ENCODE results near the gene SLC25A26. TPM values are rescaled to one million over a fixed set of nuclear protein-coding genes. Genes with fewer than 3 reads are reported as not detected.

SLC25A26 gene
- total RNA-seq, 1 donor from 2014 or later = 17.7 TPM

GRCh38 chr3:66411961-66412887 is 191.4 kb downstream of the SLC25A26 start:
- H3K9me3 Mint-ChIP-seq (ENCODE audit: unreplicated experiment) = no peaks in the 10 kb centered on the region
- H3K27me3 Mint-ChIP-seq (ENCODE audit: unreplicated experiment) = no peaks in the 10 kb centered on the region
- DNase-seq (ENCODE audit: extremely low spot score, unreplicated experiment) = no peak
- no peak for TF ChIP-seq CTCF (IDR thresholded peaks at IDR 0.05)
- no peak overlapping the region for H3K4me3 Mint-ChIP-seq (ENCODE audit: unreplicated experiment)
- H3K4me1 Mint-ChIP-seq (ENCODE audit: unreplicated experiment) = peaks cover 21% of the 10 kb centered on the region
- H3K27ac Mint-ChIP-seq (ENCODE audit: unreplicated experiment) = no peak overlapping the region
- peaks cover 54% of the 10 kb centered on the region for H3K36me3 Mint-ChIP-seq (ENCODE audit: unreplicated experiment)

- Mint-ChIP-seq H3K4me1 (ENCODE audit: unreplicated experiment) (peaks cover 22% of the 10 kb centered on the region), H3K36me3 (ENCODE audit: unreplicated experiment) (peaks cover 59% of the 10 kb centered on the region), H3K4me3 (ENCODE audit: unreplicated experiment) (no peak overlapping the region), H3K27me3 (ENCODE audit: unreplicated experiment) (no peaks in the 10 kb centered on the region), H3K27ac (ENCODE audit: unreplicated experiment) (peak overlapping the region; percentile 43), H3K9me3 (ENCODE audit: unreplicated experiment) (no peaks in the 10 kb centered on the region)
- no peak for TF ChIP-seq CTCF (IDR thresholded peaks at IDR 0.05)
- DNase-seq (ENCODE audit: extremely low spot score, unreplicated experiment) = no peak
Measured at GRCh38 chr3:66413151-66413751, 192.4 kb downstream of the SLC25A26 start.

GRCh38 chr3:66414846-66415245 is 194.0 kb downstream of the SLC25A26 start:
- Mint-ChIP-seq H3K4me1 (ENCODE audit: unreplicated experiment) (peaks cover 21% of the 10 kb centered on the region), H3K4me3 (ENCODE audit: unreplicated experiment) (no peak overlapping the region), H3K36me3 (ENCODE audit: unreplicated experiment) (peaks cover 54% of the 10 kb centered on the region), H3K9me3 (ENCODE audit: unreplicated experiment) (no peaks in the 10 kb centered on the region), H3K27me3 (ENCODE audit: unreplicated experiment) (no peaks in the 10 kb centered on the region), H3K27ac (ENCODE audit: unreplicated experiment) (no peak overlapping the region)
- no peak for DNase-seq (ENCODE audit: extremely low spot score, unreplicated experiment)
- no peak for TF ChIP-seq CTCF (IDR thresholded peaks at IDR 0.05)

- no peak for DNase-seq (ENCODE audit: extremely low spot score, unreplicated experiment)
- no peaks in the 10 kb centered on the region for H3K9me3 Mint-ChIP-seq (ENCODE audit: unreplicated experiment)
- no peak for TF ChIP-seq CTCF (IDR thresholded peaks at IDR 0.05)
- H3K36me3 Mint-ChIP-seq (ENCODE audit: unreplicated experiment) = peaks cover 57% of the 10 kb centered on the region
- no peaks in the 10 kb centered on the region for H3K27me3 Mint-ChIP-seq (ENCODE audit: unreplicated experiment)
- H3K4me3 Mint-ChIP-seq (ENCODE audit: unreplicated experiment) = no peak overlapping the region
- H3K27ac Mint-ChIP-seq (ENCODE audit: unreplicated experiment) = no peak overlapping the region
- H3K4me1 Mint-ChIP-seq (ENCODE audit: unreplicated experiment) = peaks cover 21% of the 10 kb centered on the region
Measured at GRCh38 chr3:66415867-66416428, 195.1 kb downstream of the SLC25A26 start.

Data from osteocyte (in vitro differentiated cells).